GM12801 (cell line): ENCODE measurements around the gene ATP11C.

Source experiments
- TF ChIP-seq, protein P1 (sequence below): IDR thresholded peaks from one replicate; pipeline ENCODE4 v1.5.1; 2011; ENCODE audit warnings: control low read depth; ENCODE audit not compliant: insufficient read length; ENCODE audit errors: extremely low read depth

Gene ATP11C

DNA sequence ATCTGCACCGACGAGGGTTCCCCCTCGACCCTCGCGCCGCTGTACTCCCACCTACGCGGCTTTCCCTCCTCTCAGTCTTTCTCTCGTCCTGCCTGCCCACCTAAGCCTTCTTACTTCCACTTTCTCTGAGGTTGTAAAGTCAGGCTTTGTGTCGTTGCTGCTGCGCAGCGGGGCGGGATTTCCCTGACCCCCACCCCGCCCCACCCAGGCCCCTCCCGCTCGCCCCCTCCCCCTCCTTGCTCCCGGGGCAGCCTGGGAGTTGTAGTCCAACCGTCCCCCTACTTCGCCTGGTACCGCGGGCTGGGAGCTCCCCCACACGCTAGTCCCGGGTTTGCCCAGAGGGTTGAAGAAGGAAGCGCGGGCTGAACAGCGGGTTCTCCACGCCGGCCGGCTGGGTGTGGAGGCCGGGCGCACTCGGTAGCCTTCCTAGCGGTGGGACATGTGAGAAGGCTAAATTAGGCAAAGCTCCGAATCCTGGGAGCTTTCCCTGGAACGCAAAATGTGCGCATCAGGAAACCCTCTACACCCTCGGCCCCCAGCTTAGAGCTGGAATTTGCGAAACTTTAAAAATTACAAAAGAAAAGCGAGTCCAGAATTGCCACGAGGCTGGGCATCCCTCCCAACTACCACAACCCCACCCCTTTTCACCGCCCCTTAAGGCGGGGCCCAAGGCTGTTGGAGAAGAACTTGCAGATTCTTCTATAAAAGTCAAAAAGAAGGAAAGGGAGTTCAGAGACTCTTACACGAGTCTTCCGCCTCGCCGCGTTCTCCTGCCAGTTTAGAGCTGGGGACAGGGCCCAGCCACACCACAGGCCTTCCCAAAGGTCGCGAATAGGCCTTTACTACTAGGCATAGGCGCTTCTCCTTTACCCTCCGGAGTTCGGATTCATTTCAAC is at the start of gene ATP11C:
TSS of gene ATP11C (minus strand) at position 153 of the 896 bp plus-strand sequence. CDS start 1,011 bp downstream, outside the sequence.
- TF ChIP-seq, protein P1, sequence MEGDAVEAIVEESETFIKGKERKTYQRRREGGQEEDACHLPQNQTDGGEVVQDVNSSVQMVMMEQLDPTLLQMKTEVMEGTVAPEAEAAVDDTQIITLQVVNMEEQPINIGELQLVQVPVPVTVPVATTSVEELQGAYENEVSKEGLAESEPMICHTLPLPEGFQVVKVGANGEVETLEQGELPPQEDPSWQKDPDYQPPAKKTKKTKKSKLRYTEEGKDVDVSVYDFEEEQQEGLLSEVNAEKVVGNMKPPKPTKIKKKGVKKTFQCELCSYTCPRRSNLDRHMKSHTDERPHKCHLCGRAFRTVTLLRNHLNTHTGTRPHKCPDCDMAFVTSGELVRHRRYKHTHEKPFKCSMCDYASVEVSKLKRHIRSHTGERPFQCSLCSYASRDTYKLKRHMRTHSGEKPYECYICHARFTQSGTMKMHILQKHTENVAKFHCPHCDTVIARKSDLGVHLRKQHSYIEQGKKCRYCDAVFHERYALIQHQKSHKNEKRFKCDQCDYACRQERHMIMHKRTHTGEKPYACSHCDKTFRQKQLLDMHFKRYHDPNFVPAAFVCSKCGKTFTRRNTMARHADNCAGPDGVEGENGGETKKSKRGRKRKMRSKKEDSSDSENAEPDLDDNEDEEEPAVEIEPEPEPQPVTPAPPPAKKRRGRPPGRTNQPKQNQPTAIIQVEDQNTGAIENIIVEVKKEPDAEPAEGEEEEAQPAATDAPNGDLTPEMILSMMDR: no peak

DNA sequence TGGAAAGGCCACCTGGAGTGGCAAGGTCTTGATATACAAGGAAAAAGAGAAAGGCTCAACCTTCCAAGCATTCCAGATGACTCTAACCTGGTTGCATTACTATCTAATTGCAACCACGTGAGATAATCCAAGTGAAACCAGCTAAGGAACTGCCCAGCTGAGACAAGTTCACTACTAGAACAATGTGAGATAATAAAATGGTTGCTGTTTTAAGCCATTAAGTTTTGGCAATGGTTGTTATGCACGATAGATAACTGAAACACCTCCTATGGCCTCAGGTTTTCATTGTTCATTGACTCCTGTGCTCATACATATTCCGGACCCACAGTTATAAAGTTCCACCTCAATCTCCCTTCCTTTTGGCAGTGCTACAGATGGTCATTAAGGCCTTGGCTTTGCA is 41.6 kb upstream of the ATP11C start:
- TF ChIP-seq, protein P1: no peak

DNA sequence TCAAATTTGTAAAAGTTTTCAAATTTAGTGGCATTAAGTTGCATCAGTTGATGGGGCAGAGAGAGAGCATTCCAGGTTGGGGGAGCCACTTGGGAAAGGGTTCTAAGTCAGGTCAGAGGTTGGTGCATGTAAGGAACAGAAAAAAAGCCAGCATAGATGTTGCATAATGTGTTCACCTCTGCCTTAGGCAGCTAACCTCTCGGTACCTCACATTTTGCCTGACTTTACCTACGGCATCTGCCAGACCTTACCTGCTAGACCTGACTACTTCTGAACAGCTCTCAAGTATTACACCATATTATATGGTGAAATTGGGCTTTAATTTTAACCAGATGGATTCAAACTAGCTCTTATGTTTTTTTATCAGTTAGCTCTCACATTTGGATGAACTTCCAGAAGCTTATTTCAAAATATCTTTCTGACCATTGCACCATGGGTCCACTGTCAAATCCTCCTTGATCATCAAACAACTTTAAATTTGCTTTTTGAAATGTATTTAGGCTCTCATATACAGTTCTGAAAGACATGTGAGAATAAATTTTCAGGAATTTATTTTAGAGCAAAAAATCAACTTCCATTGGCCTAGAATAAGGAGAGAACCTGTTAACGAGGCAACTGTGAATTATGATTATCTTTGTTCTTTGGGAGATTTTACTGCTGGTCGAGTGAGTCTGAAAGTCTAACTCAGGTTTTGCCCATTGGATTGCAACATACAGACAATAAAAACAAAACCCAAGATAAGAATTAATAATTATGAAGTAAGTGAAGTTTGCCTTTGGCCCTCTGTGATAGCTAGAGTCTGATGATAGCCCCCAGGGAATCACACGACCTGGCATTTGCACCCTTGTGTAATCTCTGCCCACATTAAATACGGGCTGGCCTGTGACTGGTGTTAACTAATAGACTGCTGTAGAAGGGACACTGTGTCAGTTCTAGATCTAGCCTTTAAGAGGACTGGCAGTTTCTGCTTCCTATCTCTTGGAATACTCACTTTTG is 40.1 kb upstream of the ATP11C start:
- TF ChIP-seq, protein P1: no peak

GRCh38 chrX:139972113-139972512 is 39.3 kb upstream of the ATP11C start:
- TF ChIP-seq, protein P1: no peak

DNA sequence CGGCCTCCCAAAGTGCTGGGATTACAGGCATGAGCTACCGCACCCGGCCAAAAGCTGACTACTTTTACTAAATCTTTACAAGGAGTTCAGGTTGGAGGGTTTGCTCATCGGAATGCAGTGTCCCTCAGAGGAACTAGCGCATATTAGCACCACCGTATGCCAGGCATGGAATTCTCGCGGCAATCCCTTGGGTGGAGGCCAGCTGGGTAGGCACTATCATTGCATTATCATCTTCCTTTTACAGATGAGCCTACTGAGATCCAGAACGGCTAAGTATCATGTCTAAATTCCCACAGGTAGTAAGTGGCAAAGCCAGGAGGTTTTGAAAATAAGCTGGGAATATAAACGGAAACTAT is 38.5 kb upstream of the ATP11C start:
- TF ChIP-seq, protein P1: no peak

DNA sequence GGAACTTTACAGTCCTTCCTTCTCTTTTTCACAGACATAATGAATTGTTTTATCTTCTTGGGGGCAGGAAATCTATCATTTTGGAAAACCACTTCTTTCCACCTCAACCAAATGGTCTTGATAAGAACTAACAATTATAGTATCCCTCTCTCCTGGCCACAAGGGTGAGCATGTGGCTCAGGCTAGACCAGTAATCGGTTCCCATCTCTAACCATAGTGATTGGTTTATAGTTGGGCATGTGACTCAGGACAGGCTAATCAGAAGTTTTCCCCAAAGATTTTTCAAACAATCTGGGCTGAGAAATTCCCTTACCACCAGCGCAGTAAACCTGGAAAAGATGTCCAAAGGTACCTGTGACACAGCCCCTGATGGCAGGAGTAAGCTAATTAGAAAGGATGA is 36.4 kb upstream of the ATP11C start:
- TF ChIP-seq, protein P1: no peak

- TF ChIP-seq, protein P1: no peak
Observed at GRCh38 chrX:139967750-139968149, 34.9 kb upstream of the ATP11C start.
